Liver (tissue), 9 donors: ENCODE measurements around the gene PHLDB2. TPM values are rescaled to one million over a fixed set of nuclear protein-coding genes. Genes with fewer than 3 reads are reported as not detected.

Experiments
- DNase-seq: peaks from one replicate; pipeline ENCODE4 v3.0.0-alpha.2; 2017; ENCODE audit warnings: low spot score
- H3K27ac ChIP-seq, 2 donors: one replicate each; pipeline ENCODE4 v1.7.0; 2013; ENCODE audit warnings: inconsistent platforms in 2 of 2, low read length in 2 of 2, control low read depth in 1 of 2, low read depth in 1 of 2, mild to moderate bottlenecking in 1 of 2
- H3K27me3 ChIP-seq, 4 donors: one replicate each; pipeline versions ENCODE4 v1.6.1 to v1.7.0; 2013; ENCODE audit warnings: low read length in 3 of 4, inconsistent platforms in 1 of 4, mild to moderate bottlenecking in 1 of 4, moderate library complexity in 1 of 4; ENCODE audit not compliant: control insufficient read depth in 4 of 4, insufficient read depth in 4 of 4
- H3K36me3 ChIP-seq, 4 donors: one replicate each; pipeline versions ENCODE4 v1.6.1 to v1.7.0; 2013; ENCODE audit warnings: low read length in 3 of 4, mild to moderate bottlenecking in 3 of 4, low read depth in 1 of 4, moderate library complexity in 1 of 4; ENCODE audit not compliant: control insufficient read depth in 4 of 4, insufficient read depth in 3 of 4
- H3K4me1 ChIP-seq, 4 donors: one replicate each; pipeline versions ENCODE4 v1.6.1 to v1.7.0; 2013; ENCODE audit warnings: low read length in 3 of 4, mild to moderate bottlenecking in 3 of 4, moderate library complexity in 1 of 4; ENCODE audit not compliant: control insufficient read depth in 4 of 4, insufficient read depth in 4 of 4
- H3K4me3 ChIP-seq, 3 donors: one replicate each; pipeline versions ENCODE4 v1.6.1 to v1.7.0; 2013; ENCODE audit warnings: low read length in 3 of 3, control low read depth in 1 of 3, low read depth in 1 of 3, mild to moderate bottlenecking in 1 of 3
- H3K9ac ChIP-seq, 2 donors: one replicate each; pipeline ENCODE4 v1.7.0; 2013; ENCODE audit warnings: low read length in 2 of 2, mild to moderate bottlenecking in 2 of 2, moderate library complexity in 2 of 2, control low read depth in 1 of 2, low read depth in 1 of 2
- H3K9me3 ChIP-seq, 4 donors: one replicate each; pipeline versions ENCODE4 v1.6.1 to v1.7.0; 2013; ENCODE audit warnings: low read length in 3 of 4; ENCODE audit not compliant: control insufficient read depth in 4 of 4
- ATF3 ChIP-seq: IDR thresholded peaks from 2 replicates; pipeline ENCODE4 v1.6.1; 2016; ENCODE audit warnings: antibody characterized with exemption
- CTCF ChIP-seq: fragments of 150-350 bp; IDR thresholded peaks from 2 replicates; pipeline ENCODE4 v1.5.1; 2017; ENCODE audit warnings: improper control_type of control experiment, low read depth, low read length; ENCODE audit not compliant: missing input control
- EGR1 ChIP-seq, 2 donors: IDR thresholded peaks; 2 replicates each; pipeline ENCODE4 v1.6.1; 2016 to 2018; ENCODE audit warnings: antibody characterized with exemption in 2 of 2, low read depth in 2 of 2
- FOXA1 ChIP-seq: IDR thresholded peaks from 2 replicates; pipeline ENCODE4 v1.6.1; 2016; ENCODE audit warnings: antibody characterized with exemption
- FOXA2 ChIP-seq: IDR thresholded peaks from 2 replicates; pipeline ENCODE4 v1.6.1; 2016; ENCODE audit warnings: antibody characterized with exemption
- HNF4G ChIP-seq: IDR thresholded peaks from 2 replicates; pipeline ENCODE4 v1.6.1; 2016; ENCODE audit warnings: antibody characterized with exemption
- MAX ChIP-seq: IDR thresholded peaks from 2 replicates; pipeline ENCODE4 v1.6.1; 2016; ENCODE audit warnings: antibody characterized with exemption
- RAD21 ChIP-seq, 2 donors: IDR thresholded peaks; 2 replicates each; pipeline ENCODE4 v1.6.1; 2016; ENCODE audit warnings: antibody characterized with exemption in 2 of 2, mild to moderate bottlenecking in 2 of 2
- REST ChIP-seq: IDR thresholded peaks from 2 replicates; pipeline ENCODE4 v1.6.1; 2016; ENCODE audit warnings: antibody characterized with exemption, mild to moderate bottlenecking
- RXRA ChIP-seq, 2 donors: IDR thresholded peaks; 2 replicates each; pipeline ENCODE4 v1.6.1; 2017 to 2018; ENCODE audit warnings: antibody characterized with exemption in 2 of 2, mild to moderate bottlenecking in 1 of 2
- SP1 ChIP-seq: IDR thresholded peaks from 2 replicates; pipeline ENCODE4 v1.6.1; 2018; ENCODE audit warnings: antibody characterized with exemption, mild to moderate bottlenecking
- TAF1 ChIP-seq: conservative IDR thresholded peaks from 2 replicates; pipeline ENCODE4 v1.6.1; 2016; ENCODE audit warnings: antibody characterized with exemption, mild to moderate bottlenecking
- ZBTB33 ChIP-seq: IDR thresholded peaks from 2 replicates; pipeline ENCODE4 v1.6.1; 2016; ENCODE audit warnings: antibody characterized with exemption
- WGBS: extraction: QIAGEN DNeasy Blood & Tissue Kit; methylation state at CpG from one replicate; pipeline ENCODE4 v1.1.7; 2013; 5-methylcytosine and 5-hydroxymethylcytosine counted together
- polyA plus RNA-seq, 2 donors: library from polyadenylated mRNA; stranded (reverse) in 1 of 2; unstranded in 1 of 2; fragments of 200-250 nt in 1 of 2; fragments of >200 nt in 1 of 2; fragmentation: Nextera tagmentation in 1 of 2; extraction: Ambion mirVana in 1 of 2; gene quantifications; one replicate each; pipeline versions ENCODE4 v1.2.1 to v1.2.3, GENCODE V29; 2013 to 2015
- total RNA-seq, 2 donors: library from RNA; depleted of rRNA; stranded (reverse); fragments of >200 nt; gene quantifications; one replicate each; pipeline ENCODE4 v1.2.3, GENCODE V29; 2014
- donor health status: healthy.
- donor health status: healthy.
- donor health status: healthy.
- donor health status: healthy.
- donor health status: healthy.

PHLDB2 gene
- total and polyA plus RNA-seq, 4 donors = 9.7 to 42.9 (median 22.2) TPM

- no peak for DNase-seq
- H3K4me3 ChIP-seq = no peak overlapping the region
- TF ChIP-seq FOXA2 = no peak
- no peak for TF ChIP-seq MAX
- no peak for TF ChIP-seq HNF4G
- TF ChIP-seq FOXA1 = no peak
- TF ChIP-seq TAF1 = no peak
- TF ChIP-seq SP1 = no peak
- TF ChIP-seq ATF3 = no peak
- TF ChIP-seq CTCF = no peak
- no peak for TF ChIP-seq RXRA (IDR thresholded peaks at IDR 0.05)
- no peak for TF ChIP-seq REST
- no peak overlapping the region for H3K27ac ChIP-seq
- H3K9ac ChIP-seq = no peak overlapping the region
- no peaks in the 10 kb centered on the region for H3K4me1 ChIP-seq
- peaks cover 4 to 38% (median 27%) of the 10 kb centered on the region in 4 donors for H3K36me3 ChIP-seq
- WGBS = 88% methylated on average over 2 of the region's 2 CpGs
- H3K9me3 ChIP-seq = no peaks in the 10 kb centered on the region
- H3K27me3 ChIP-seq = no peaks in the 10 kb centered on the region
Observed at GRCh38 chr3:111939873-111940272, 80.8 kb downstream of the PHLDB2 start.

GRCh38 chr3:111943533-111943932 lies 84.5 kb downstream of the PHLDB2 start:
- H3K9ac ChIP-seq = no peak overlapping the region

More at GRCh38 chr3:111943533-111943932, 84.5 kb downstream of the PHLDB2 start:
- H3K27ac ChIP-seq = no peak overlapping the region
- H3K9me3 ChIP-seq = no peaks in the 10 kb centered on the region
- TF ChIP-seq TAF1 (no peak), RAD21 (IDR thresholded peaks at IDR 0.05) (no peak), ZBTB33 (no peak), CTCF (no peak), RXRA (IDR thresholded peaks at IDR 0.05) (no peak), EGR1 (IDR thresholded peaks at IDR 0.05; ENCODE audit: low read depth in 2 of 2) (no peak), HNF4G (no peak), SP1 (no peak), FOXA2 (no peak), FOXA1 (no peak)
- peaks cover 4 to 43% (median 31%) of the 10 kb centered on the region in 4 donors for H3K36me3 ChIP-seq
- no peak for DNase-seq
- no peaks in the 10 kb centered on the region for H3K4me1 ChIP-seq
- no peaks in the 10 kb centered on the region for H3K27me3 ChIP-seq
- 98% methylated on average over 2 of the region's 2 CpGs for WGBS
- no peak overlapping the region for H3K4me3 ChIP-seq
